AML-193 (cell line): Measurements from ENCODE around the gene FAM83C.

Source experiments
- DNase-seq, 2 experiments: peaks; one replicate each; lab custom pipeline; 2025; lab: John Stamatoyannopoulos, UW

The FAM83C gene

GRCh38 chr20:35283441-35284266 is 8.6 kb downstream of the FAM83C start:
- peak in 1 of 2 experiments; percentile 21 for DNase-seq

GRCh38 chr20:35281506-35282101 is 10.6 kb downstream of the FAM83C start:
- no peak for DNase-seq

GRCh38 chr20:35280523-35280922 is 11.7 kb downstream of the FAM83C start:
- no peak for DNase-seq

- no peak for DNase-seq
Observed at GRCh38 chr20:35279533-35280174, 12.6 kb downstream of the FAM83C start.

GRCh38 chr20:35279040-35279439 is 13.2 kb downstream of the FAM83C start:
- DNase-seq: no peak

GRCh38 chr20:35277531-35278395 is 14.5 kb downstream of the FAM83C start, which contains the start of gene MMP24OS:
Gene MMP24OS (minus strand): TSS chr20:35278122. CDS start chr20:35277929, 193 bp downstream.
- DNase-seq: peak; percentile 71 to 75

- DNase-seq: no peak
Observed at GRCh38 chr20:35277127-35277526, 15.1 kb downstream of the FAM83C start.

- no peak for DNase-seq
Observed at GRCh38 chr20:35276408-35276807, 15.8 kb downstream of the FAM83C start.

- no peak for DNase-seq
Observed at GRCh38 chr20:35275741-35276251, 16.4 kb downstream of the FAM83C start.

- no peak for DNase-seq
Observed at GRCh38 chr20:35274172-35275092, 17.8 kb downstream of the FAM83C start.

GRCh38 chr20:35273449-35274171 is 18.6 kb downstream of the FAM83C start:
- no peak for DNase-seq

- DNase-seq: no peak
Observed at GRCh38 chr20:35271904-35272303, 20.3 kb downstream of the FAM83C start.

GRCh38 chr20:35271073-35271882 is 20.9 kb downstream of the FAM83C start:
- no peak for DNase-seq

- DNase-seq: no peak
Observed at GRCh38 chr20:35270021-35270902, 22.0 kb downstream of the FAM83C start.

- DNase-seq: peak; percentile 28 to 35
Observed at GRCh38 chr20:35269055-35269781, 23.0 kb downstream of the FAM83C start.

GRCh38 chr20:35267092-35267491 is 25.1 kb downstream of the FAM83C start:
- DNase-seq: no peak

GRCh38 chr20:35264755-35265154 is 27.5 kb downstream of the FAM83C start:
- no peak for DNase-seq
